SK-N-MC (cell line): Measurements from ENCODE around the gene PTPRG.

Source experiments
- EZH2 ChIP-seq: fragments of 200-600 bp; sonication (generic); IDR thresholded peaks from one replicate; pipeline ENCODE4 v1.6.1; 2017; ENCODE audit warnings: antibody characterized with exemption
- FOXP2 ChIP-seq: optimal IDR thresholded peaks from 2 replicates; pipeline ENCODE3; 2011; ENCODE audit warnings: mild to moderate bottlenecking, moderate library complexity; ENCODE audit not compliant: insufficient read depth; ENCODE audit errors: extremely low read length, control extremely low read depth
- POLR2AphosphoS5 ChIP-seq: IDR thresholded peaks from 2 replicates; pipeline ENCODE4 v1.6.1; 2012; ENCODE audit warnings: mild to moderate bottlenecking, low read depth, low read length, borderline replicate concordance

DNA sequence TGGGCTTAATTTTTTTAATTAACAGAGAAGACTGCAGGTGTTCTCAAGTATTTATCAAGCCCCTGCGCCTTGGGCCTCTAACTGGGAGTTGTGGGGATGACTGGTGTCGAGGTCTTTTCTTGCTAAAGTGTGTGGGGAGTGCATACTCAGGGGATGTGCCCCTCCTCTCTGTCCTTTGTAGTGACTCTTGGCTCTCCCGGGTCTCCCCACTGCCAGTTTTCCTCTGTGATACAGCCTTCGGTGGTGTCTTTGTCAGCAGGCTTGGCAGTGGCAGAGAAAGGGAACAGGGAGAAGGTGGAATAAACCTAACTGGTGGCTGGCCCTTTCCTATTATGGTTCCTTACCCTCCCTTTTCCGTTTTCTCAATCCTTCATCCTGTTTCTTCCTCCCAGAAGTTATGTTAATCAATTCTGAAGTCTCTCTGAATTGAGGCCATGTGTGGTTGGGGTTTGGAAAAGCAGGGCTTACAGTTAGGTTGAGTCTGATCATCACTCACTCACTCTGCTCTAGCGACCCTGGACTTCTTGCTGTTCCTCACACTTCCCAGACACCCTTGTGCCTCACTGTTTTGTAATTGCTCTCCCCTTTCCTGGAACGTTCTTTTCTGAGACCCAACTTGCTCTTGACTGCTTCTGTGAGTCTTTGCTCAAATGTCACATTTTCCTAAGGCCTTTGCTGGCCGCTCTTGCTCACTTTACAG, 158.1 kb downstream of the PTPRG start:
- TF ChIP-seq EZH2 (no peak), POLR2AphosphoS5 (no peak), FOXP2 (no peak)
